ENCODE data around the gene CDH6.

Gene CDH6

DNA sequence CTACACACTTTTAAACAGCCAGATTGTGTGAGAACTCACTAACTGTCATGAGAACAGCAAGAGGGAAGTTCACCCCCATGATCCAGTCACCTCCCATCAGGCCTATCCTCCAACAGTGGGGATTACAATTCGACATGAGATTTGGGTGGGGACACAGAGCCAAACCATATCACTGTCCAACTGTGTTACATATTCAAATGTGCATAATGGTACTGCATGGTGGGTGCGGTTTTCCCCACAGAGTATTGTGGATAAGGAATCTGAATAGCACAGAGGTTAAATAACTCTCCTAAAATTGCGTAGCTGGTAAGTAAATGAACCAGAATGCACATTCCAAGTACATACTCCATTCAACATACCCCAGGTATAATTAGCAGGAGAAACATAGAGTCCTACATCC, 32.1 kb downstream of the CDH6 start:
- H3K4me3 ChIP-seq (ENCODE audit: low read length): no peak overlapping the region
- TF ChIP-seq, protein P1, sequence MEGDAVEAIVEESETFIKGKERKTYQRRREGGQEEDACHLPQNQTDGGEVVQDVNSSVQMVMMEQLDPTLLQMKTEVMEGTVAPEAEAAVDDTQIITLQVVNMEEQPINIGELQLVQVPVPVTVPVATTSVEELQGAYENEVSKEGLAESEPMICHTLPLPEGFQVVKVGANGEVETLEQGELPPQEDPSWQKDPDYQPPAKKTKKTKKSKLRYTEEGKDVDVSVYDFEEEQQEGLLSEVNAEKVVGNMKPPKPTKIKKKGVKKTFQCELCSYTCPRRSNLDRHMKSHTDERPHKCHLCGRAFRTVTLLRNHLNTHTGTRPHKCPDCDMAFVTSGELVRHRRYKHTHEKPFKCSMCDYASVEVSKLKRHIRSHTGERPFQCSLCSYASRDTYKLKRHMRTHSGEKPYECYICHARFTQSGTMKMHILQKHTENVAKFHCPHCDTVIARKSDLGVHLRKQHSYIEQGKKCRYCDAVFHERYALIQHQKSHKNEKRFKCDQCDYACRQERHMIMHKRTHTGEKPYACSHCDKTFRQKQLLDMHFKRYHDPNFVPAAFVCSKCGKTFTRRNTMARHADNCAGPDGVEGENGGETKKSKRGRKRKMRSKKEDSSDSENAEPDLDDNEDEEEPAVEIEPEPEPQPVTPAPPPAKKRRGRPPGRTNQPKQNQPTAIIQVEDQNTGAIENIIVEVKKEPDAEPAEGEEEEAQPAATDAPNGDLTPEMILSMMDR (conservative IDR thresholded peaks at IDR 0.05; ENCODE audit: low read length): no peak
- DNase-seq (ENCODE audit: low read depth): no peak

DNA sequence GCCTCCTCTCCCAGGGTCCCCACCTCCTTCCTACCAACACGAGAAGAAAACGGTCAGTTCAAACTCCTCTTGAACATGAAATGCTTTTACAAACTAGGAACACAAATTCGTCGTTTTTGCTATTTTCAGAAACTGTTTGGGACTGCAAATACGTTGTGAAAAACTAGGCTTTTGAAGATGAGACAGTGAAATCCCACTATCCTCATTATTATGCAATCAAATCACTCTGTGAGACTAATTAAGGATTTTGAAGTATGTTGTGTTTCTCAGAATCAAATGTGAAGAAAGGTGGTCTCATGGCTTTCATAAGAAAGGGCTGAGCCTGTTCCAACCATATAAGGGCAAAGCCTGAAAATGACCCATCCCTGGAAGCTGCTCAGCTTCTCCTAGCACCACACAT, 33.2 kb downstream of the CDH6 start:
- H3K4me3 ChIP-seq (ENCODE audit: low read length): no peak overlapping the region
- DNase-seq (ENCODE audit: low read depth): no peak
- TF ChIP-seq, protein P1 (conservative IDR thresholded peaks at IDR 0.05; ENCODE audit: low read length): no peak

DNA sequence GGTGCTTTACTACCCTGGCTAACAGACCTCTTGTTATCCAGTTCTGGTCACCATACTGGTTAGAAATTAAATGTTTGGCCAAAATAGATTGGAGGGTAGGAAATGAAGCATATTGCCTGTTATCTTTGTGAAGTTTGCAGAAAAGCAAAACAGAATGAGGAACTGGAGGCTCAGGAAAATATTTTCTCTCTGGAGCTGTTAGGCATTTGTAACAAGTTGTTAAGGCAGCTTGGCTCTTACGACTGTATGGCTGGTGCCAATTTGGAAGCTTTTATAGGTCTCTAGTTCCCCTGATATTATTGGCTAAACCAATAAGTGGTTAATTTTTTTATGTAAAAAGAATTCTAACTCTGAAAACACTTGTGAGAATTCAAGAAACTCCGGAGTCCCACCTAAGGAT, 35.8 kb downstream of the CDH6 start:
- TF ChIP-seq, protein P1 (conservative IDR thresholded peaks at IDR 0.05; ENCODE audit: low read length): no peak
- no peak overlapping the region for H3K4me3 ChIP-seq (ENCODE audit: low read length)

DNA sequence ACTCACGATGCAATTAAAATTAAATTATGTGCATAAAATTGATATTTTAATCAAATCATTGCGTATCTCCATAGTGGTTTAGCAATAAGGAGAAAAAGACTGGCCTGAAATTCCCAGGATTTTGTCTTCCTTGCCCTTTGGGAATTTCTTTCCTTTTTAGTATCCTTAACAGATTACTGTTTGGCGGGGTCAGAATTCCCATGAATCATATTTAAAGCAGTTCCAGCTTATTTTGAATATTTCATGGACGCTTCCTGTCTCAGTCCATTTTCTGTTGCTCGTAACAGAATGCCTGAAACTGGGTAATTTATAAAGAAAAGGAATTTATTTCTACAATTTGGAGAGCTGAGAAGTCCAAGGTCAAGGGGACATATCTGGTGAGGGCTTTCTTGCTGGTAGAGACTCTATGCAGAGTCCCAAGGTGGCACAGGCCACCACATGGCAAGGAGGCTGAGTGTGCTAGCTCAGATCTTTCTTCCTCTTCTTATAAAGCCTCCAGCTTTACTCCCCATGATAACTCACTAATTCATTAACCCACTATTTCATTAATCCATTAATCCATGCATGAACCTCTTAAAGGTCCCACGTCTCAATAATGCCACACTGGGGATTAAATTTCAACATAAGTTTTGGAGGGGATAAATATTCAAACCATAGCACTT, 37.8 kb downstream of the CDH6 start:
- TF ChIP-seq, protein P1 (conservative IDR thresholded peaks at IDR 0.05; ENCODE audit: low read length): no peak
- no peak for DNase-seq (ENCODE audit: low read depth)
- H3K4me3 ChIP-seq (ENCODE audit: low read length): no peak overlapping the region

More for the DNA sequence above, 35.8 kb downstream of the CDH6 start:
- DNase-seq (ENCODE audit: low read depth): no peak

DNA sequence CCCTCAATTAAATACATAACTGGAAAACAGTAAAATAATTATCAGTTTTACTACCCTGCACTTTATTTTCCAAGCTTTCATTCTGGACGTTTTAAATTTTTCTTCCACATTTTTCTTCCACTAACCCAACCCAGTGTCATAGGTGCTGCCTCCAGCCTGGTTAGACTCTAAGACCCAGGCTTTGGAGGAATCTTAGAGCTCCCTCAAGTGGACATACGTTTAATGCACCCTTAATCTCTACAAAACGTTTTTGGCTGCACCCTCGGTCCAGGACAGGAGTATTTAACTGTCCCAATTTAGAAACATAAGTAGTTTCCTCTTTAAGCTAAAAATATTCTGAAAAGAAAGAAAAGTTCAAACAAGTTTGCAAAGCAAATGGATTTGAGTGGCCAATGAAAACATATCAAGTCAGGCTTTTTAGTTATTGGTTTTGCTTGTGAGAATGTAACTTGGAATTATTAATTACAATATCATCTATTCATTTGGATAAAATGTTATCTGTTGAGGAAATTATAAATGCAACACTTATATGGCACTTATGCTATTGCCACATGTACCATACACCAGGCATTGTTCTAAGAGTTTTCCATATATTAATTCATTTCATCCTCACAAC, 38.9 kb downstream of the CDH6 start:
- DNase-seq (ENCODE audit: low read depth): peak; percentile 50
- TF ChIP-seq, protein P1 (conservative IDR thresholded peaks at IDR 0.05; ENCODE audit: low read length): peak; percentile 77
- no peak overlapping the region for H3K4me3 ChIP-seq (ENCODE audit: low read length)

DNA sequence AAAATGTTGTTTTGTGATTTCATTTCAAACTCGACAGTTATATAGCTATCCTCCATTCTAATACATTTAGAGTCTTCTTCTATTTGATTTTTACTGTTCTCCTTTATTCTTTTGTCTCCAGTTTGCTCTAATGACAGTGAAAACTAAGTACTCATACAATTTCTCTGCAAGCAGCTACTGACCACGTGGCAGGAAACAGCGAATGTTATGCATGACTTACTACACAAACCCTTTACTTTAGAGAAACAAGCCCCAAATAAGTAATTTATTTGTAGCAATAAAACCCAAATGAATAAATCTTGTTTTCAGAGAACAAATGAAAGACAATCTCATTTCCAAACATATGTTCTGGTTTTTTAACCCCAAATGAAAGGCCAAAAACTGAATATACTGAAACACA, 41.9 kb downstream of the CDH6 start:
- H3K4me3 ChIP-seq (ENCODE audit: low read length): no peak overlapping the region
- peak; percentile 6 for DNase-seq (ENCODE audit: low read depth)
- TF ChIP-seq, protein P1 (conservative IDR thresholded peaks at IDR 0.05; ENCODE audit: low read length): no peak

DNA sequence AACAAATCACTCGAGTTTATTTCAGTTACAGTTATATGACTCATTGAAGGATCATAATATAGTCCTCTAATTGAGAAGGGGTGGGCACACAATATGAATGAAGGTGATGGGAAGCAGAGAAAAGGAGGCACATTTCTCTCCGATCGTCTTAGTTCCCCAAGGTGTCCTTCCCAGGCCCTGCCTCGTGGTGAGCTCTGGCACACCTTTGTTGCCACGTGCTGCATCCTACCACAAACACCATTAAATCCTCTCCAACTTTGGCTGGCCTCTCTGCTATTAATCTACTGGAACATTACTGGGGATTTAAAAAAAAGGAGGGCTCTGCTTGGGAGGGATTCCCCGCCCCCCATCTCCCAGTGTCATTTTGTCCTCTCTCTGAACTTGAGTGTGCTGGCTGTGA, 42.9 kb downstream of the CDH6 start:
- H3K4me3 ChIP-seq (ENCODE audit: low read length): no peak overlapping the region
- no peak for DNase-seq (ENCODE audit: low read depth)
- TF ChIP-seq, protein P1 (conservative IDR thresholded peaks at IDR 0.05; ENCODE audit: low read length): no peak
